OCI-LY1 (cell line): ENCODE measurements around the gene BABAM2.

Experiments
- H2AFZ ChIP-seq: fragments of 200-600 bp; sonication (generic), shearing (Covaris generic); 2 replicates; pipeline ENCODE4 v1.6.0; 2014; ENCODE audit warnings: antibody characterized with exemption, mild to moderate bottlenecking, low read length
- H3F3A ChIP-seq: fragments of 200-600 bp; sonication (generic), shearing (Covaris generic); 2 replicates; pipeline ENCODE4 v1.6.0; 2014; ENCODE audit warnings: mild to moderate bottlenecking, antibody characterized with exemption, low read length, moderate library complexity; ENCODE audit not compliant: insufficient read depth
- H3K27ac ChIP-seq: fragments of 200-600 bp; sonication (generic); 2 replicates; pipeline ENCODE4 v1.5.1; 2014; ENCODE audit warnings: low read length, mixed run types, mild to moderate bottlenecking, low read depth; ENCODE audit not compliant: poor library complexity, severe bottlenecking
- H3K27me3 ChIP-seq: fragments of 200-600 bp; sonication (generic); 2 replicates; pipeline ENCODE4 v1.6.0; 2014; ENCODE audit warnings: antibody characterized with exemption, mild to moderate bottlenecking, low read length, moderate library complexity; ENCODE audit not compliant: insufficient read depth
- H3K36me3 ChIP-seq: fragments of 200-600 bp; sonication (generic); 2 replicates; pipeline ENCODE4 v1.6.1; 2014; ENCODE audit warnings: mild to moderate bottlenecking, antibody characterized with exemption, low read length, moderate library complexity, mixed read lengths; ENCODE audit not compliant: insufficient read depth
- H3K4me1 ChIP-seq: fragments of 200-600 bp; sonication (generic); 2 replicates; pipeline ENCODE4 v1.5.1; 2014; ENCODE audit warnings: mild to moderate bottlenecking, low read length, moderate library complexity; ENCODE audit not compliant: insufficient read depth, severe bottlenecking
- H3K4me2 ChIP-seq: fragments of 200-600 bp; sonication (generic), shearing (Covaris generic); 2 replicates; pipeline ENCODE4 v1.6.1; 2014; ENCODE audit warnings: low read length
- H3K4me3 ChIP-seq: fragments of 200-600 bp; sonication (generic); 2 replicates; pipeline ENCODE4 v1.5.1; 2014; ENCODE audit warnings: low read length, low read depth, mild to moderate bottlenecking, mixed read lengths; ENCODE audit not compliant: poor library complexity, severe bottlenecking
- H3K79me2 ChIP-seq: fragments of 200-600 bp; shearing (Covaris generic); 2 replicates; pipeline ENCODE4 v1.6.1; 2016; ENCODE audit warnings: mixed run types, low read length, mixed read lengths; ENCODE audit not compliant: insufficient read depth
- H3K9ac ChIP-seq: fragments of 200-600 bp; sonication (generic), shearing (Covaris generic); 2 replicates; pipeline ENCODE4 v1.6.1; 2014; ENCODE audit warnings: mild to moderate bottlenecking, low read length, mixed read lengths
- H3K9me2 ChIP-seq: fragments of 200-600 bp; sonication (generic), shearing (Covaris generic); 2 replicates; pipeline ENCODE4 v1.6.1; 2014; ENCODE audit warnings: low read depth, mild to moderate bottlenecking, low read length, mixed read lengths
- H3K9me3 ChIP-seq: fragments of 200-600 bp; shearing (Covaris generic); 2 replicates; pipeline ENCODE4 v1.6.1; 2014; ENCODE audit warnings: low read length, mixed read lengths
- H4K20me1 ChIP-seq: fragments of 200-600 bp; sonication (generic), shearing (Covaris generic); 2 replicates; pipeline ENCODE4 v1.6.0; 2016; ENCODE audit warnings: mild to moderate bottlenecking, low read length; ENCODE audit not compliant: insufficient read depth
- EZH2 ChIP-seq: fragments of 200-600 bp; sonication (generic), shearing (Covaris generic); IDR thresholded peaks from 2 replicates; pipeline ENCODE4 v1.8.0; 2017; ENCODE audit warnings: borderline replicate concordance, mixed run types, mild to moderate bottlenecking, antibody characterized with exemption, low read length, moderate library complexity, mixed read lengths
- TF ChIP-seq, protein P1 (sequence below): fragments of 200-600 bp; sonication (generic), shearing (Covaris generic); IDR thresholded peaks from 2 replicates; pipeline ENCODE4 v1.5.1; 2017; ENCODE audit warnings: mild to moderate bottlenecking, antibody characterized with exemption, low read length, moderate library complexity, mixed read lengths

BABAM2 gene

DNA sequence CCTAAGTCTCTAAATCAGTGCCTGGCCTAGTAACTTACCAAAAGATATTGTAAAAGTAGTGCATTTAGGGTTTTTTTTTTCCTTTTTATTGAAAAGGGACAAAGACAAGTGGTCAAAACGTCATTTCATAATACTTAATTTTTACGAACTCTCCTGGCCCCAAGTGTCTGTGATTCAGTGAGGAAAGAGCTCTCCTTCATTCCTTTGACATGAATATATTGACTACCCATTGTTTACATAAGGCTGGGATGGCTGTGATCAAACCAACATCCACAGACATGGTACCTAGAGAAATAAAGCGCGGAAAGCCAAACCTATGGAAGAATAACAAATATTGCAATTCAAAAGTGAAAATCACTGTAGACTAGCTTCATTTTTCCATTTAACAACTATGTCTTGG lies 198.4 kb downstream of the BABAM2 start:
- H3K4me2 ChIP-seq = no peak overlapping the region
- no peaks in the 10 kb centered on the region for H4K20me1 ChIP-seq
- H2AFZ ChIP-seq = no peak overlapping the region
- no peak overlapping the region for H3K27ac ChIP-seq
- H3K9ac ChIP-seq = no peak overlapping the region
- no peaks in the 10 kb centered on the region for H3K9me3 ChIP-seq
- no peaks in the 10 kb centered on the region for H3K9me2 ChIP-seq
- H3K36me3 ChIP-seq = no peaks in the 10 kb centered on the region
- H3F3A ChIP-seq = no peaks in the 10 kb centered on the region
- no peaks in the 10 kb centered on the region for H3K27me3 ChIP-seq
- H3K79me2 ChIP-seq = no peaks in the 10 kb centered on the region
- H3K4me3 ChIP-seq = no peak overlapping the region
- H3K4me1 ChIP-seq = no peaks in the 10 kb centered on the region
- TF ChIP-seq, protein P1, sequence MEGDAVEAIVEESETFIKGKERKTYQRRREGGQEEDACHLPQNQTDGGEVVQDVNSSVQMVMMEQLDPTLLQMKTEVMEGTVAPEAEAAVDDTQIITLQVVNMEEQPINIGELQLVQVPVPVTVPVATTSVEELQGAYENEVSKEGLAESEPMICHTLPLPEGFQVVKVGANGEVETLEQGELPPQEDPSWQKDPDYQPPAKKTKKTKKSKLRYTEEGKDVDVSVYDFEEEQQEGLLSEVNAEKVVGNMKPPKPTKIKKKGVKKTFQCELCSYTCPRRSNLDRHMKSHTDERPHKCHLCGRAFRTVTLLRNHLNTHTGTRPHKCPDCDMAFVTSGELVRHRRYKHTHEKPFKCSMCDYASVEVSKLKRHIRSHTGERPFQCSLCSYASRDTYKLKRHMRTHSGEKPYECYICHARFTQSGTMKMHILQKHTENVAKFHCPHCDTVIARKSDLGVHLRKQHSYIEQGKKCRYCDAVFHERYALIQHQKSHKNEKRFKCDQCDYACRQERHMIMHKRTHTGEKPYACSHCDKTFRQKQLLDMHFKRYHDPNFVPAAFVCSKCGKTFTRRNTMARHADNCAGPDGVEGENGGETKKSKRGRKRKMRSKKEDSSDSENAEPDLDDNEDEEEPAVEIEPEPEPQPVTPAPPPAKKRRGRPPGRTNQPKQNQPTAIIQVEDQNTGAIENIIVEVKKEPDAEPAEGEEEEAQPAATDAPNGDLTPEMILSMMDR = no peak
- no peak for TF ChIP-seq EZH2

DNA sequence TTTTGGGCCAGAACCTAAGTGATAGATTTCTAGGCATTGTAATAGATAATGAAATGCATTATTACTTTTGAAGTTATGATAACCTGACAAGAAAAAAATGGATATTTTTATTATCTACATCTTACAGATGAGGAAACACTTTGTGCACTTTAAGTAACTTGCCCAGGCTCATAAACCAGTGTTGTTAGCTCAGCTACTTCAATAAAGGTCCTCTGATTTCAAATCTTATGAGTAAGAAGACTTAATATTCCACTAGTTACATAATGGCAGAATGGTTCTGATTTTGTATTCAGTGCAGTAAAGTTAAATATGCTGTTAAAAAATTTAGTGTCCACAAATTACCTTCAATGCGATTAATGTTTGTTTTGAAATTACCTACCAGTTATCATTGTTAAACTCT lies 199.0 kb downstream of the BABAM2 start:
- H3K79me2 ChIP-seq = no peaks in the 10 kb centered on the region
- no peaks in the 10 kb centered on the region for H4K20me1 ChIP-seq
- no peaks in the 10 kb centered on the region for H3K4me1 ChIP-seq
- no peak overlapping the region for H3K27ac ChIP-seq
- no peaks in the 10 kb centered on the region for H3K27me3 ChIP-seq
- H3K9ac ChIP-seq = no peak overlapping the region
- no peak overlapping the region for H3K4me3 ChIP-seq
- H2AFZ ChIP-seq = no peak overlapping the region
- H3K36me3 ChIP-seq = no peaks in the 10 kb centered on the region
- H3F3A ChIP-seq = no peaks in the 10 kb centered on the region
- TF ChIP-seq, protein P1 = no peak
- no peak for TF ChIP-seq EZH2
- no peaks in the 10 kb centered on the region for H3K9me3 ChIP-seq
- no peak overlapping the region for H3K4me2 ChIP-seq
- H3K9me2 ChIP-seq = no peaks in the 10 kb centered on the region

DNA sequence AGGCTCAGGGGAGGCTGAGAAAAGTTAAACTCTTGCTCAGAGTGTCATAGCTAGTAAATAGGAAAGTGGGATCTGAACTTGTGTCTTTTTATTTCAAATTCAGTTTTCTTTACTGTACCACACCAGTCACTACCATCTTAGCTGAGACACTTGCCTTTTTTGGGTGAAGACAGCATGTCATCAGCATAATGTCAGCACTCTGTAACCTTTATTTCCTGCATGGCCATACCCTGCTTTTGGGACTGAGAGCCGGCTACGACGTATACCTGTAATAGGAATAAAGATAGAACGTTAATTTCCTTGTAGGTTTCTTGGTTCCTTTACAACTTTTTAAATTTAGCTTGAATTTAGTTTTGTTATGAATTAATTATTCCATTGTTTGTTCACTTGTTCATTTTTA lies 202.8 kb downstream of the BABAM2 start:
- H3K9me3 ChIP-seq = no peaks in the 10 kb centered on the region
- H3K4me3 ChIP-seq = no peak overlapping the region
- no peaks in the 10 kb centered on the region for H3F3A ChIP-seq
- no peaks in the 10 kb centered on the region for H3K4me1 ChIP-seq
- no peaks in the 10 kb centered on the region for H4K20me1 ChIP-seq
- H3K4me2 ChIP-seq = no peak overlapping the region
- no peak overlapping the region for H2AFZ ChIP-seq
- no peaks in the 10 kb centered on the region for H3K27me3 ChIP-seq
- H3K9ac ChIP-seq = no peak overlapping the region
- no peak for TF ChIP-seq EZH2
- TF ChIP-seq, protein P1 = no peak
- H3K36me3 ChIP-seq = no peaks in the 10 kb centered on the region
- no peaks in the 10 kb centered on the region for H3K79me2 ChIP-seq
- no peak overlapping the region for H3K27ac ChIP-seq
- H3K9me2 ChIP-seq = no peaks in the 10 kb centered on the region
